GM18505 (cell line): ENCODE measurements around the gene PLPPR5.

Source experiments
- ATAC-seq: cut with Tn5 transposase; IDR thresholded peaks from one replicate; pipeline ENCODE4 v1.9.1; 2021; ENCODE audit not compliant: unreplicated experiment
- POLR2A ChIP-seq: IDR thresholded peaks from 4 replicates; pipeline ENCODE4 v1.6.1; 2011; ENCODE audit warnings: borderline replicate concordance; ENCODE audit not compliant: insufficient read depth, insufficient read length; ENCODE audit errors: extremely low read depth

PLPPR5 gene

GRCh38 chr1:98921817-98922216 is 82.8 kb downstream of the PLPPR5 start:
- ATAC-seq, result no peak
- TF ChIP-seq POLR2A, result no peak

DNA sequence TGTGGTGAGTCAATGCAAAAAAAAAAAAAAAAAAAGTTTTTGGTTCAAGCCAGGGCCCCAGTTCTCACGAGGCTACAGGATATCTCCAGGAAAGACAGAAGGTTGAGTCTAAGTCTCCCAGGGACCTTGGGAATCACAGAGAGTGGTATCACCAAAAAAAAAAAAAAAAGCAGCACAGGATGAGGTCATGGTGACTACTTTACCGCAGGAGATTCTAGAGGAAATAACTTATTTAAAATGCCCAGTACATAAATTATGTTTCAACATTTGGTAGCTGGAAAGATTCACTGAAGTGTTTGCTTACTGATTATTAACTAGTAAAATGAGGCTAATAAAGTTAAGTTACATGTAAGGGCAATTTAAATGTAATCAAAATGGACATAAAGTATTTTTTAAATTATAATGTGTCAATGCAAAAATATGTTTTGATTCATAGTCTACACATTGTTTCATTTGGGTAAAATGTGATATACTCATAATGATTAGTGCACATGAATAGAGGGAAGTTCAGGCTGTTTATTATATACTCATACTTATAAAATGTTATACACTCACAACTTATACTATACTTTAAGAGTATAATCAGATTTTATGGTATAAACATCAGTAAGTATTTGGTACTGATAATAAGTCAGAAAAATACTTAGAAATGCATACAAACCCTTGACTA is 84.1 kb downstream of the PLPPR5 start:
- TF ChIP-seq POLR2A, result no peak
- ATAC-seq, result no peak

DNA sequence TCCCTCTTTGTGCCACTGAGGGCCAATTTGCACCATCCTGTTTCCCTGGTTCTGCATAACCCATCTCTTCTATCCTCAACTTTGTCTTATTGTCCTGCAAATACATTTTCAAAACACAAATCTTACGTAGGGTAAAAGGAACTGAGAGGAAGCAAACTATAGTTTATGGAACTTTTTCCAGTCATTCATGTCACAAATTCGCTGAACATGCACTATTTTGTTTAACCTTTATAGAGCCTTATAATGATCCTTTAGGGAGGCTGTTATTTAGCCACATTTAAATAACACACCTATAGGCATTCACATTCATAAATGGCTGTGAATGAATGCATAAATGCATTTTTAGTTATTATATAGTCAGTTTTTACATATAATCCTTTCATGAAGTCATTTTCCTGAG is 85.0 kb downstream of the PLPPR5 start:
- ATAC-seq, result no peak
- TF ChIP-seq POLR2A, result no peak

- no peak for ATAC-seq
- TF ChIP-seq POLR2A, result no peak
Measured at GRCh38 chr1:98919211-98919610, 85.5 kb downstream of the PLPPR5 start.

- no peak for ATAC-seq
- no peak for TF ChIP-seq POLR2A
Measured at GRCh38 chr1:98914547-98914946, 90.1 kb downstream of the PLPPR5 start.

DNA sequence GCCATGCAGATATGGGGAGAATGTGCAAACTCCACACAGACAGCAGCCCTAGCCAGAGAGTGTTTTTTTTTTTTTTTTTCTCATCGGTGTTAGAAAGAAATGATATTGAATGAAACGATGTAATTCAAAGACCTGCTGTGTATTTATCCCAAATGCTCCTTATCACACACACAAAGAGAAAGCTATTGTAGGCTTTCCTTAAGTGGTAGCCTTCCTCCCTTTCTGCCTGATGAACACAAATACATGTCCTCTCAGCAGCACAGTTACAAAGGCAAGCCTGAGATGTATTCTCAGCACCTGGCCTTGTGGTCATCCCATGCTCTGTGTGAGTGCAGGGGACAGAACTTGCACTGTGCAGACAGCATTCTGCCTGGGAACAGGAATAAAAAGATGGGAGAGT is 93.8 kb downstream of the PLPPR5 start:
- no peak for ATAC-seq

GRCh38 chr1:98908980-98909379 is 95.7 kb downstream of the PLPPR5 start:
- no peak for ATAC-seq
- no peak for TF ChIP-seq POLR2A

More for the DNA sequence above, 93.8 kb downstream of the PLPPR5 start:
- no peak for TF ChIP-seq POLR2A

DNA sequence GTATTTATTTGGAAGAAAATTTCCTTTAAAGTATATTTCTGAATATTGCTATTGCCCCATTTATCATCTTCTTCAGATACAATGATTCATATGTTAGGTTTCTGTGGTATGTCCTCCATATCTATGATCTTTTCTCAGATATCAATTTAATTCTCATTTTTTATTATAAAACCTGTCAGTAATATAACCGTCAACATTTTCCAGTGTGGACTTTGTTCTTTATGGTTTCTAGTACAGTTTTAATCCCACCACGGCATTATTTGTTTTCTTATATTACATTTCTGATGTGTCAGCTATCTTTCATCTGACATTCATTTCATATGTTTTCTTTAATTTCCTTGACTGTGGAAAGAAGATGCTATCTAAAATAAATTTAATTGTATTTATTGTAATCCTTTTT is 97.9 kb downstream of the PLPPR5 start:
- no peak for ATAC-seq
- TF ChIP-seq POLR2A, result no peak

DNA sequence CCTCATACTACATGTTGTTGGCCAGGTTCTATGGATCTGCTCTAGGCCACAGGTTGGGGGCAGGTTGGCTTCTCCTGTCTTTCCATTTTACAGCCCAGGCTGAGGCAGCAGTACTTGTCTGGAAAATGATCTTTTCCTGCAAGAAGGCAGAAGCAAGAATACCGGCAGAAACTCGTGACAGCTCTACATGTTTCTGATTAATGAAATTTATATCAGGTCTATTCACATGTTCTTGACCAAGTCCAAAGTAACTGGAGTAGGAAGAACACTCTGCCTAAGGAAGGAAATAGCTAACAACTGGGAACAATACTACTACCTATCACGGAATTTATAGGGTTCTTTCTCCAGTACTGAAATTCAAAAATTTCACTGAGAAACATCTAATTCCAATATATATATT is 98.3 kb downstream of the PLPPR5 start:
- no peak for ATAC-seq
- TF ChIP-seq POLR2A, result no peak

DNA sequence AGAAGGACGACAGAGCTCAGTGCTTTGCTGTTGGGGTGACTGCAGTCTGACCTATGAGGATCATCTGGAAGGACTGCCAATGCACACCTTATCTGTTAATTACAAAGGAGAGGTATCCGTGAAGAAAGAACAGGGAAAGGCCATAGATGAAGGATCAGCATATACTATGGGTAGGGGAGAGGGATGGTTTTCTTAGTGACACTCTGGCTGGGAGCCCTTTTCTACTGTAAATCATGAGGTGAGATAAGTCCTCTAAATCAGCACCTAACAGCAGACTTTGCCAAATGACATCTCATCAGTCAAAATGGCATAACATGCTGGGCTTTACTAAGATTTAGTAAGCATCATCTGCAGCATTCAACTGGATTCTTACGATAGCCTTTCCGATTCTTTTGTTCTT is 100.0 kb downstream of the PLPPR5 start:
- no peak for ATAC-seq
- TF ChIP-seq POLR2A, result no peak

- no peak for TF ChIP-seq POLR2A
- ATAC-seq, result no peak
Measured at GRCh38 chr1:98903726-98904125, 100.9 kb downstream of the PLPPR5 start.

DNA sequence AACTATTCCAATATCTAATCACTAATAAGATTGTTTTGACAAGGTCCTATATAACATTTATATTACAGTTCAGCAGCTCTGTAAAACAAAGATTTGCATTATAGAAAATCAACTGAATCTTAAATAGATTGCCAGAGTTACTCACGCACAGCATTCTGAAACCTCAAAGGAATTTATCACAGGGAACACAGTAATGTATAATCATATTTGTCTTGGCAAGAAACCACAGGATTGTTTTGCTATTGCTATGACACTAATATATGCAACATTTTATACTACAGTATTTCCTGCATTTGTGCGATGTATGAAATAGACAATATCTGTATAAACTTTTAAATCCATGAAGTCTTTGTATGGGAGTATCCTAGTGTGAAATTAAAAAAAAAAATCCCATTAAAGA is 101.4 kb downstream of the PLPPR5 start:
- no peak for TF ChIP-seq POLR2A
- no peak for ATAC-seq

DNA sequence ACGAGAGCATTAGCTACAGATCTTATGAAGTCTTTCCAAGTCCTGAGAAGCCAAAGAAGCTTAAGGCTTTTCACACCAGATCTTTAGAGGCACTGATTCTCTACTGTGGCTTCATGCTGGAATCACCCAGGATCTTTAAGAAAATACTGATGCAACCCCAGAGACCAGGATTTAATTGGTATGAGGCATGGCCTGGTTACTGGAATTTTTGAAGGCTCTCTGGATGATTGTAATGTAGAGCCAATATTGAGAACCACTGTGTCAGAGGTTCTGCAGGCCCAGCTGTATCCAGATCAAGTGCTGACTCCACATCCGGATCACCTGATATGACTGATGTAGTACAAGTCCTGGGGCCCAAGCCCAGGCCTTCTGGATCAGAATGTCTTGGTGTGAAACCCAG is 105.7 kb downstream of the PLPPR5 start:
- TF ChIP-seq POLR2A, result no peak
- no peak for ATAC-seq

DNA sequence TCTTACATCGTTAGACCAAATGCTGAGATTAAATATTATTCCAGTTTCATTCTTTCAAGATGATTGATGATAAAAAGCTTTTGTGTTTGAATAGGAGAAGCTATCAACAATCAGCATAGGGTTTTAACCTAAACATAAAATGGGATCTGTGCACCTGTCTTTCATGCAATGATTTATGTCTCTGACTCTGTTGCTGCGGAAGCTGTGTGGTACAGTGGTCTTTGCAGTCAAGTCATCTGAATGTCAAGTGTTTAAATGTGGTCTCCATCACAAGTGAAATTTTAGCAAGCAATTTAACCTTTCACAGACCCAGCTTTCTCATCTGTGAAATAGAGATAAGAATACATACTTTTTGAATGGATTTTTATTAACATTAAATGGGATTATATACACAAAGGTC is 107.2 kb downstream of the PLPPR5 start:
- ATAC-seq, result no peak
- no peak for TF ChIP-seq POLR2A

- ATAC-seq, result no peak
- TF ChIP-seq POLR2A, result no peak
Measured at GRCh38 chr1:98896711-98897445, 107.8 kb downstream of the PLPPR5 start.

- ATAC-seq, result no peak
- no peak for TF ChIP-seq POLR2A
Measured at GRCh38 chr1:98893371-98893770, 111.3 kb downstream of the PLPPR5 start.
